Ishikawa (cell line): ENCODE results near the gene PMEPA1.

Experiments
- CEBPB ChIP-seq: IDR thresholded peaks from 2 replicates; pipeline ENCODE4 v1.6.1; 2012
- CREB1 ChIP-seq: IDR thresholded peaks from 2 replicates; pipeline ENCODE4 v1.6.1; 2012; ENCODE audit warnings: low read depth
- EGR1 ChIP-seq: IDR thresholded peaks from 2 replicates; pipeline ENCODE4 v1.6.1; 2012
- EP300 ChIP-seq: IDR thresholded peaks from 2 replicates; pipeline ENCODE4 v1.6.1; 2012; ENCODE audit warnings: borderline replicate concordance
- FOXM1 ChIP-seq: IDR thresholded peaks from 2 replicates; pipeline ENCODE4 v1.6.1; 2012; ENCODE audit warnings: low read depth, borderline replicate concordance
- MAX ChIP-seq: IDR thresholded peaks from 2 replicates; pipeline ENCODE4 v1.6.1; 2012
- NFIC ChIP-seq: IDR thresholded peaks from 2 replicates; pipeline ENCODE4 v1.6.1; 2012
- RAD21 ChIP-seq: IDR thresholded peaks from 2 replicates; pipeline ENCODE4 v1.6.1; 2012; ENCODE audit warnings: low read depth
- TAF1 ChIP-seq: IDR thresholded peaks from 2 replicates; pipeline ENCODE4 v1.6.1; 2012; ENCODE audit warnings: low read depth, mild to moderate bottlenecking
- TCF12 ChIP-seq: IDR thresholded peaks from 2 replicates; pipeline ENCODE4 v1.6.1; 2012; ENCODE audit warnings: low read depth
- TEAD4 ChIP-seq: IDR thresholded peaks from 2 replicates; pipeline ENCODE4 v1.6.1; 2012
- YY1 ChIP-seq: IDR thresholded peaks from 2 replicates; pipeline ENCODE4 v1.6.1; 2012; ENCODE audit warnings: low read depth
- ZBTB7A ChIP-seq: IDR thresholded peaks from 2 replicates; pipeline ENCODE4 v1.6.1; 2012; ENCODE audit warnings: low read depth
- TF ChIP-seq, protein P1 (sequence below): IDR thresholded peaks from 2 replicates; pipeline ENCODE4 v1.6.1; 2012
- TF ChIP-seq, protein P2 (sequence below): IDR thresholded peaks from 2 replicates; pipeline ENCODE4 v1.6.1; 2012; ENCODE audit warnings: low read depth, mild to moderate bottlenecking

Gene PMEPA1

GRCh38 chr20:57609842-57610167 lies 100.0 kb downstream of the PMEPA1 start:
- TF ChIP-seq TEAD4, result no peak
- no peak for TF ChIP-seq EP300
- no peak for TF ChIP-seq ZBTB7A
- TF ChIP-seq TCF12, result no peak
- TF ChIP-seq CEBPB, result no peak
- no peak for TF ChIP-seq TAF1
- TF ChIP-seq FOXM1, result no peak
- no peak for TF ChIP-seq CREB1
- no peak for TF ChIP-seq RAD21
- no peak for TF ChIP-seq EGR1
- TF ChIP-seq, protein P1, sequence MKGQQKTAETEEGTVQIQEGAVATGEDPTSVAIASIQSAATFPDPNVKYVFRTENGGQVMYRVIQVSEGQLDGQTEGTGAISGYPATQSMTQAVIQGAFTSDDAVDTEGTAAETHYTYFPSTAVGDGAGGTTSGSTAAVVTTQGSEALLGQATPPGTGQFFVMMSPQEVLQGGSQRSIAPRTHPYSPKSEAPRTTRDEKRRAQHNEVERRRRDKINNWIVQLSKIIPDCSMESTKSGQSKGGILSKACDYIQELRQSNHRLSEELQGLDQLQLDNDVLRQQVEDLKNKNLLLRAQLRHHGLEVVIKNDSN, result no peak
- TF ChIP-seq MAX, result no peak
- TF ChIP-seq YY1, result no peak
- TF ChIP-seq, protein P2, sequence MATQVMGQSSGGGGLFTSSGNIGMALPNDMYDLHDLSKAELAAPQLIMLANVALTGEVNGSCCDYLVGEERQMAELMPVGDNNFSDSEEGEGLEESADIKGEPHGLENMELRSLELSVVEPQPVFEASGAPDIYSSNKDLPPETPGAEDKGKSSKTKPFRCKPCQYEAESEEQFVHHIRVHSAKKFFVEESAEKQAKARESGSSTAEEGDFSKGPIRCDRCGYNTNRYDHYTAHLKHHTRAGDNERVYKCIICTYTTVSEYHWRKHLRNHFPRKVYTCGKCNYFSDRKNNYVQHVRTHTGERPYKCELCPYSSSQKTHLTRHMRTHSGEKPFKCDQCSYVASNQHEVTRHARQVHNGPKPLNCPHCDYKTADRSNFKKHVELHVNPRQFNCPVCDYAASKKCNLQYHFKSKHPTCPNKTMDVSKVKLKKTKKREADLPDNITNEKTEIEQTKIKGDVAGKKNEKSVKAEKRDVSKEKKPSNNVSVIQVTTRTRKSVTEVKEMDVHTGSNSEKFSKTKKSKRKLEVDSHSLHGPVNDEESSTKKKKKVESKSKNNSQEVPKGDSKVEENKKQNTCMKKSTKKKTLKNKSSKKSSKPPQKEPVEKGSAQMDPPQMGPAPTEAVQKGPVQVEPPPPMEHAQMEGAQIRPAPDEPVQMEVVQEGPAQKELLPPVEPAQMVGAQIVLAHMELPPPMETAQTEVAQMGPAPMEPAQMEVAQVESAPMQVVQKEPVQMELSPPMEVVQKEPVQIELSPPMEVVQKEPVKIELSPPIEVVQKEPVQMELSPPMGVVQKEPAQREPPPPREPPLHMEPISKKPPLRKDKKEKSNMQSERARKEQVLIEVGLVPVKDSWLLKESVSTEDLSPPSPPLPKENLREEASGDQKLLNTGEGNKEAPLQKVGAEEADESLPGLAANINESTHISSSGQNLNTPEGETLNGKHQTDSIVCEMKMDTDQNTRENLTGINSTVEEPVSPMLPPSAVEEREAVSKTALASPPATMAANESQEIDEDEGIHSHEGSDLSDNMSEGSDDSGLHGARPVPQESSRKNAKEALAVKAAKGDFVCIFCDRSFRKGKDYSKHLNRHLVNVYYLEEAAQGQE, result no peak
- TF ChIP-seq NFIC, result no peak

- TF ChIP-seq CREB1 (no peak), RAD21 (no peak), NFIC (no peak), ZBTB7A (no peak), EGR1 (no peak), YY1 (no peak), MAX (no peak), CEBPB (no peak), TEAD4 (no peak), TAF1 (no peak), TCF12 (no peak), FOXM1 (no peak), EP300 (no peak)
- TF ChIP-seq, protein P1, result no peak
- TF ChIP-seq, protein P2, result no peak
These were observed 100.6 kb downstream of the PMEPA1 start for GRCh38 chr20:57609086-57609841.

DNA sequence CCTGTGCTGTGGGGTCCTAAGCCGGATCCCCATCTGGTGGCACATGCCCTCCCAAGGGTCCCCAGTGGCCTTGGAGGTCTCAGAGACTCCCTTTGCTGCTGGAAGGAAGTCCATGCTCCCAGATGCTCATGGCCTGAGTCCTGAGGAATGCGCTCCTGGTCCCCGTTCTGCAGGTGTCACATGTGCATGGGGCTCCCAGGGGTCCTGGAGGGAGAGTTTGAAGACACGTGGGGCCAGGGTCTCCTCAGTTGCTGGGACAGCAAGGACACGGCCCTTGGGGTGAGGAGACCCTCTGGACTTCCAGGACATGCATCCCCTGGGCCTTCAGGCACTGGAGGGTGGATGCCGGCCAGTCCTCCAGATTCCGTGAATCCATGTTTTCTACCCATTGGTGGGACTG lies 101.3 kb downstream of the PMEPA1 start:
- TF ChIP-seq, protein P2, result no peak
- TF ChIP-seq CREB1 (no peak), FOXM1 (no peak), NFIC (no peak), MAX (no peak), CEBPB (no peak), TCF12 (no peak)

DNA sequence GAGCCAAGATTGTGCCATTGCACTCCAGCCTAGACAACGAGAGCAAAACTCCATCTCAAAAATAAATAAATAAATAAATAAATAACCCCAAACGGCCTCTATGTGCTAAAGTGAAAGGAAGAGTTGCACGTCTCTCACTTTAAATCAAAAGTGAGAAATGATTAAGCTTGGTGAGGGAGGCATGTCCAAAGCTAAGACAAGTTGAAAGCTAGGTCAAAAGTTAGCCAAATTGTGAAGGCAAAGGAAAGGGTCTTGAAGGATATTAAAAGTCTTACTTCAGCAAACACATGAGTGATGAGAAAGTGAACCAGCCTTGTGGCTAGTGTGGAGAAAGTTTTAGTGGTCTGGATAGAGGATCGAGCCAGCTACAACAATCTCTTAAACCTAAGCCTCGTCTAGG lies 103.9 kb downstream of the PMEPA1 start:
- TF ChIP-seq MAX (no peak), EGR1 (no peak), NFIC (no peak), RAD21 (no peak), FOXM1 (no peak), TCF12 (no peak), TAF1 (no peak), CREB1 (no peak), EP300 (no peak), YY1 (no peak), CEBPB (no peak), ZBTB7A (no peak), TEAD4 (no peak)
- TF ChIP-seq, protein P2, result no peak
- TF ChIP-seq, protein P1, result no peak
